A549 (cell line): ENCODE results near the gene CRYZ. TPM values are rescaled to one million over a fixed set of nuclear protein-coding genes. Genes with fewer than 3 reads are reported as not detected.

Experiments
- ATAC-seq, 2 experiments: fragments of 200-7000 bp in 1 of 2; fragments of >200 bp in 1 of 2; cut with Nextera tagmentation in 1 of 2; cut with Tn5 transposase in 1 of 2; 3 replicates each; pipeline versions ENCODE4 v1.8.0 to v1.9.1; 2018 to 2020; ENCODE audit warnings: mild to moderate bottlenecking in 1 of 2, moderate library complexity in 1 of 2
- CTCF ChIA-PET: fragments of 300-600 bp; sonication (Branson Sonifier 250); formaldehyde crosslinking; extraction: SDS; loops from one replicate; lab custom pipeline; 2021; ENCODE audit warnings: antibody characterized with exemption, inconsistent platforms; lab: Yijun Ruan, JAX
- POLR2A ChIA-PET: fragments of 350-600 bp; formaldehyde crosslinking; extraction: SDS; loops from one replicate; lab custom pipeline; 2021; ENCODE audit warnings: antibody characterized with exemption, inconsistent platforms; lab: Yijun Ruan, JAX
- DNase-seq, 2 experiments: peaks; one replicate each; pipeline versions ENCODE4 v3.0.0 to v3.0.0-alpha.2; 2011 to 2016; ENCODE audit warnings: low read depth in 1 of 2, low spot score in 1 of 2
- FAIRE-seq: peaks from 2 replicates; lab custom pipeline; 2011; peaks lifted over from hg19 to GRCh38; lab: Jason Lieb, UNC
- H3K27ac ChIP-seq, 2 experiments: fragments of >200 bp; sonication (Bioruptor Twin); formaldehyde crosslinking; 3 replicates each; pipeline ENCODE4 v1.5.1; 2016 to 2017
- H3K4me1 ChIP-seq: fragments of >200 bp; sonication (Bioruptor Twin); formaldehyde crosslinking; 3 replicates; pipeline ENCODE4 v1.6.1; 2016
- H3K4me2 ChIP-seq: fragments of >200 bp; sonication (Bioruptor Twin); formaldehyde crosslinking; 3 replicates; pipeline ENCODE4 v1.6.1; 2016
- H3K4me3 ChIP-seq: fragments of >200 bp; sonication (Bioruptor Twin); formaldehyde crosslinking; 3 replicates; pipeline ENCODE4 v1.5.1; 2016
- H3K9me3 ChIP-seq: fragments of >200 bp; sonication (Bioruptor Twin); formaldehyde crosslinking; 3 replicates; pipeline ENCODE4 v1.6.1; 2016
- CBX8 ChIP-seq: fragments of 200-600 bp; sonication (generic); IDR thresholded peaks from 2 replicates; pipeline ENCODE4 v1.6.1; 2016
- CEBPB ChIP-seq, 2 experiments: fragments of >200 bp in 1 of 2; sonication (Bioruptor Twin) in 1 of 2; formaldehyde crosslinking in 1 of 2; IDR thresholded peaks; 2 replicates each; pipeline ENCODE4 v1.6.1; 2012 to 2016
- FOSL2 ChIP-seq, 2 experiments: fragments of 450-650 bp in 1 of 2; fragments of >200 bp in 1 of 2; sonication (Bioruptor Twin) in 1 of 2; formaldehyde crosslinking; IDR thresholded peaks; 2 replicates each; pipeline versions ENCODE4 v1.5.0 to v1.6.1; 2016 to 2020; ENCODE audit warnings: mild to moderate bottlenecking in 1 of 2, moderate library complexity in 1 of 2
- JUN ChIP-seq, 2 experiments: fragments of >200 bp; sonication (Bioruptor Twin); formaldehyde crosslinking; IDR thresholded peaks; 2 replicates in 1 of 2; 3 replicates in 1 of 2; pipeline ENCODE4 v1.6.1; 2016 to 2017
- KDM5A ChIP-seq: fragments of 200-600 bp; sonication (generic); IDR thresholded peaks from 2 replicates; pipeline ENCODE4 v1.6.1; 2016; ENCODE audit warnings: antibody characterized with exemption, mild to moderate bottlenecking
- MAFK ChIP-seq: fragments of 450-650 bp; IDR thresholded peaks from 2 replicates; pipeline ENCODE4 v1.6.1; 2014; ENCODE audit not compliant: partially characterized antibody
- NR3C1 ChIP-seq: fragments of >200 bp; sonication (Bioruptor Twin); formaldehyde crosslinking; IDR thresholded peaks from 3 replicates; pipeline ENCODE4 v1.6.1; 2017
- PHF8 ChIP-seq: fragments of 200-600 bp; sonication (generic); IDR thresholded peaks from 2 replicates; pipeline ENCODE4 v1.6.1; 2016; ENCODE audit warnings: low read depth, mild to moderate bottlenecking, antibody characterized with exemption, moderate library complexity, borderline replicate concordance
- POLR2A ChIP-seq: IDR thresholded peaks from 2 replicates; pipeline ENCODE4 v1.6.1; 2012; ENCODE audit warnings: mild to moderate bottlenecking, low read length
- RARB ChIP-seq: fragments of 250-450 bp; sonication (Bioruptor Pico); IDR thresholded peaks from 2 replicates; pipeline ENCODE4 v1.8.0; 2021; ENCODE audit warnings: mild to moderate bottlenecking, moderate library complexity
- RCOR1 ChIP-seq: fragments of 150-350 bp; IDR thresholded peaks from 2 replicates; pipeline ENCODE4 v1.6.1; 2014; ENCODE audit warnings: antibody characterized with exemption, low read length, low read depth
- ZC3H11A ChIP-seq: fragments of 450-650 bp; IDR thresholded peaks from 2 replicates; pipeline ENCODE4 v1.6.1; 2014; ENCODE audit warnings: antibody characterized with exemption, mild to moderate bottlenecking
- WGBS: methylation state at CpG from one replicate; pipeline ENCODE4 v1.1.6; 2017; ENCODE audit errors: missing lambda C conversion rate; 5-methylcytosine and 5-hydroxymethylcytosine counted together
- polyA minus RNA-seq: library from RNA; depleted of rRNA, polyadenylated mRNA; stranded (reverse); fragments of >200 nt; gene quantifications from 2 replicates; pipeline ENCODE4 v1.2.3, GENCODE V29; 2011; rRNA and poly(A)+ RNA removed
- polyA plus RNA-seq, 4 experiments: library from polyadenylated mRNA; depleted of rRNA in 3 of 4; stranded (reverse); fragments of >200 nt; fragmentation: RNase III in 1 of 4; extraction: RNeasy Plus Mini Kit Qiagen cat#74134 plus additional on column Dnase treatment in 1 of 4; gene quantifications; 2 replicates in 3 of 4; 3 replicates in 1 of 4; pipeline ENCODE4 v1.2.3, GENCODE V29; 2011 to 2017
- TF ChIP-seq, protein P1 (sequence below): fragments of 150-350 bp; IDR thresholded peaks from 2 replicates; pipeline ENCODE4 v1.6.1; 2014; ENCODE audit warnings: low read depth, mild to moderate bottlenecking, low read length
- TF ChIP-seq, protein P2 (sequence below): IDR thresholded peaks from 2 replicates; pipeline ENCODE4 v1.6.1; 2012
- TF ChIP-seq, protein P3 (sequence below): fragments of 200-600 bp; sonication (generic); IDR thresholded peaks from 2 replicates; pipeline ENCODE4 v1.6.1; 2016; ENCODE audit warnings: antibody characterized with exemption, mild to moderate bottlenecking, moderate library complexity

The CRYZ gene, protein sequence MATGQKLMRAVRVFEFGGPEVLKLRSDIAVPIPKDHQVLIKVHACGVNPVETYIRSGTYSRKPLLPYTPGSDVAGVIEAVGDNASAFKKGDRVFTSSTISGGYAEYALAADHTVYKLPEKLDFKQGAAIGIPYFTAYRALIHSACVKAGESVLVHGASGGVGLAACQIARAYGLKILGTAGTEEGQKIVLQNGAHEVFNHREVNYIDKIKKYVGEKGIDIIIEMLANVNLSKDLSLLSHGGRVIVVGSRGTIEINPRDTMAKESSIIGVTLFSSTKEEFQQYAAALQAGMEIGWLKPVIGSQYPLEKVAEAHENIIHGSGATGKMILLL
- polyA plus RNA-seq (2011; rRNA removed) (151 and 159 TPM in 2 replicates), polyA plus RNA-seq (2017; fragmentation: RNase III; extraction: RNeasy Plus Mini Kit Qiagen cat#74134 plus additional on column Dnase treatment) (92.6 to 99.1 TPM (median 92.8 TPM) in 3 replicates), polyA minus RNA-seq (29.5 and 37.2 TPM in 2 replicates)
- polyA plus RNA-seq (2012; cell fraction: cytosol; rRNA removed) = 37.5 and 41.6 TPM in 2 replicates
- polyA plus RNA-seq (2012; cell fraction: nucleus; rRNA removed) = 19.2 and 26.5 TPM in 2 replicates

DNA sequence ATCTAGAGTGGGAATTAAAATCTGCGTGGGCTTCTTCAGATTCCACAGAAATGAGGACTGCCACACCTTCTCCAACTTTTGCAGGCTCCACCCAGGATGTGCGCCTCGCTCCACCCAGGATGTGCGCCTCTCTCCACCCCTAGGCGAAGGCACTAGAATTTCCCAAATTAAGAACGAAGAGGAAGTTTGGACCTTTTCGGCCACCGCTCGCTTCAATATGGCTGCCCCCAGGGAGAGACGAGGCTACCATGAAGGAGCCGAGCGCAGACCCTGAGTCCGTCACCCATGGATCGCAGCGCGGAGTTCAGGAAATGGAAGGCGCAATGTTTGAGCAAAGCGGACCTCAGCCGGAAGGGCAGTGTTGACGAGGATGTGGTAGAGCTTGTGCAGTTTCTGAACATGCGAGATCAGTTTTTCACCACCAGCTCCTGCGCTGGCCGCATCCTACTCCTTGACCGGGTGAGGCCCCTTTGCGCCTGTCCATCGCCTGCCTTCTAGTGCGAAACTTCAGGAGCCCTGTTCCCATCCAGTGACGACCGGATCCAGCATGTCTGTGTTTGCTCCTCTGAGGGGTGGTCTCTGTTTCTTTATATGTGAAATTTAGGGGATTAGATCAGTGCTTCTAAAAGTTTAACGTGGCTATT lies at the start of gene CRYZ, which contains the start of gene TYW3:
TSS of gene CRYZ (minus strand) at position 91 of the 644 bp plus-strand sequence. CDS start 8,229 bp downstream, outside the sequence.
TSS of gene TYW3 (plus strand) at position 193 of the 644 bp plus-strand sequence. CDS start at position 286, 93 bp downstream.
- Histone ChIP-seq H3K27ac (peak within 1 kb of the TSS; percentile 84 to 94), H3K4me1 (peaks cover 28% of the 10 kb centered on the region), H3K4me3 (peak within 1 kb of the TSS; percentile 66), H3K4me2 (peak within 1 kb of the TSS; percentile 96), H3K9me3 (peaks cover 8% of the 10 kb centered on the region; the same call in 2 of the 3 replicates)
- under 1% methylated on average over 19 of the region's 30 CpGs for WGBS
- ATAC-seq (peak; percentile 79 to 93), FAIRE-seq (no peak), DNase-seq (peak; percentile 27 to 92)
- CTCF ChIA-PET = interaction anchor here (1.0 to 2.3 kb wide), 10 partner anchors 10 to 263 kb away, joined by 3 to 13 read pairs (median 6); no protein-coding TSS in a partner anchor
- POLR2A ChIA-PET = no interaction called here
- TF ChIP-seq RCOR1 (no peak), RARB (CRISPR knock-in tag) (no peak), CEBPB (IDR thresholded peaks at IDR 0.05) (no peak), KDM5A (peak; percentile 91), JUN (IDR thresholded peaks at IDR 0.05) (peak; percentile 38 to 66; a peak in 2 of 5 replicates), POLR2A (peak; percentile 67), FOSL2 (IDR thresholded peaks at IDR 0.05) (no peak), FOSL2 (CRISPR knock-in tag; IDR thresholded peaks at IDR 0.05) (no peak), PHF8 (peak; percentile 76; the same call in 1 of the 2 replicates), NR3C1 (no peak), MAFK (no peak)
- TF ChIP-seq, protein P1, sequence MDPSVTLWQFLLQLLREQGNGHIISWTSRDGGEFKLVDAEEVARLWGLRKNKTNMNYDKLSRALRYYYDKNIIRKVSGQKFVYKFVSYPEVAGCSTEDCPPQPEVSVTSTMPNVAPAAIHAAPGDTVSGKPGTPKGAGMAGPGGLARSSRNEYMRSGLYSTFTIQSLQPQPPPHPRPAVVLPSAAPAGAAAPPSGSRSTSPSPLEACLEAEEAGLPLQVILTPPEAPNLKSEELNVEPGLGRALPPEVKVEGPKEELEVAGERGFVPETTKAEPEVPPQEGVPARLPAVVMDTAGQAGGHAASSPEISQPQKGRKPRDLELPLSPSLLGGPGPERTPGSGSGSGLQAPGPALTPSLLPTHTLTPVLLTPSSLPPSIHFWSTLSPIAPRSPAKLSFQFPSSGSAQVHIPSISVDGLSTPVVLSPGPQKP = no peak
- TF ChIP-seq, protein P2, sequence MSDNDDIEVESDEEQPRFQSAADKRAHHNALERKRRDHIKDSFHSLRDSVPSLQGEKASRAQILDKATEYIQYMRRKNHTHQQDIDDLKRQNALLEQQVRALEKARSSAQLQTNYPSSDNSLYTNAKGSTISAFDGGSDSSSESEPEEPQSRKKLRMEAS = peak; percentile 77

DNA sequence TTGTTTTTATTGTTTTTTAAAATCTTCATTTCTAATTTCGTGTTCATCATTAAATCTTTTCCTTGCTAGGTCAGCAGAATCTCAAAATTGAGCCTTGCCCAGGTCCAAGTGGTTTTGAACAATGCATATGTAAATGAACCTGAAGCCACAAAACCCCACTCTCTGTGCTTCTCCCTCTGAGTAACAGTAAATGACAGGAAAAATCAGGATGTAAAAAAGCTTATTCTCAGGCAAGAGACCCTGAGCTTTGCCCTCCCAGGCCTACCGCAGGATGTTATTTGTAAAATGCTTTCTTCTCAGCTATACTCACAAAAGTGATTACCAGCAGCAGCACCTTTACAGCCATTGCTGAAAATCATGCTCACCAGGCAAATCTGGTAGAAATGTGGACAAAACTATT lies 47.7 kb upstream of the CRYZ start:
- WGBS = 54% methylated on average over 2 of the region's 2 CpGs
- POLR2A ChIA-PET = no interaction called here
- no peak for FAIRE-seq
- peak; percentile 8 for TF ChIP-seq MAFK
- TF ChIP-seq CBX8 = no peak
- no peak overlapping the region for H3K27ac ChIP-seq
- no peak for ATAC-seq
- no peaks in the 10 kb centered on the region for H3K4me1 ChIP-seq
- no peak for DNase-seq
- H3K4me3 ChIP-seq = no peak overlapping the region
- CTCF ChIA-PET = interaction anchor here (0.7 to 0.9 kb wide), 2 partner anchors 8 to 278 kb away, joined by 3 read pairs; no protein-coding TSS in a partner anchor
- H3K4me2 ChIP-seq = no peak overlapping the region
- H3K9me3 ChIP-seq = no peaks in the 10 kb centered on the region

DNA sequence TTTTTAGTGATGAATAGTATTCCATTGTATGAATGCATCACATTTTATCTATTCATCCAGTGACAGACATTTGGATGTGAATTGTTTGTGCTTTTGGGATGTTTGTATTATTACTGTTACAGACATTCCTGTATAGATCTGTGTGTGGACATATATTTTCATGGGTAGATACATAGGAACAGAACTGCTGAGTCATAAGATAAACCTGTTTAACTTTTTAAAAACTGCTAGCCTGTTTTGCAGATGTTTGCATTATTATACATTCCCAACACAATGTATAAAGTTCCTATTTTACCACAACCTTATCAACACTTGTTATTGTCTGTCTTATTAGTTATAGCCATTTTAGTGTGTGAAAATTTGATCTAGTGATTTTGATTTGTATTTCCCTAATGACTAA lies 46.9 kb upstream of the CRYZ start:
- Histone ChIP-seq H3K9me3 (no peaks in the 10 kb centered on the region), H3K4me3 (no peak overlapping the region), H3K4me1 (no peaks in the 10 kb centered on the region), H3K27ac (no peak overlapping the region), H3K4me2 (no peak overlapping the region)
- POLR2A ChIA-PET = no interaction called here
- FAIRE-seq (no peak), DNase-seq (no peak), ATAC-seq (no peak)
- peak; percentile 79 for TF ChIP-seq MAFK
- TF ChIP-seq, protein P3, sequence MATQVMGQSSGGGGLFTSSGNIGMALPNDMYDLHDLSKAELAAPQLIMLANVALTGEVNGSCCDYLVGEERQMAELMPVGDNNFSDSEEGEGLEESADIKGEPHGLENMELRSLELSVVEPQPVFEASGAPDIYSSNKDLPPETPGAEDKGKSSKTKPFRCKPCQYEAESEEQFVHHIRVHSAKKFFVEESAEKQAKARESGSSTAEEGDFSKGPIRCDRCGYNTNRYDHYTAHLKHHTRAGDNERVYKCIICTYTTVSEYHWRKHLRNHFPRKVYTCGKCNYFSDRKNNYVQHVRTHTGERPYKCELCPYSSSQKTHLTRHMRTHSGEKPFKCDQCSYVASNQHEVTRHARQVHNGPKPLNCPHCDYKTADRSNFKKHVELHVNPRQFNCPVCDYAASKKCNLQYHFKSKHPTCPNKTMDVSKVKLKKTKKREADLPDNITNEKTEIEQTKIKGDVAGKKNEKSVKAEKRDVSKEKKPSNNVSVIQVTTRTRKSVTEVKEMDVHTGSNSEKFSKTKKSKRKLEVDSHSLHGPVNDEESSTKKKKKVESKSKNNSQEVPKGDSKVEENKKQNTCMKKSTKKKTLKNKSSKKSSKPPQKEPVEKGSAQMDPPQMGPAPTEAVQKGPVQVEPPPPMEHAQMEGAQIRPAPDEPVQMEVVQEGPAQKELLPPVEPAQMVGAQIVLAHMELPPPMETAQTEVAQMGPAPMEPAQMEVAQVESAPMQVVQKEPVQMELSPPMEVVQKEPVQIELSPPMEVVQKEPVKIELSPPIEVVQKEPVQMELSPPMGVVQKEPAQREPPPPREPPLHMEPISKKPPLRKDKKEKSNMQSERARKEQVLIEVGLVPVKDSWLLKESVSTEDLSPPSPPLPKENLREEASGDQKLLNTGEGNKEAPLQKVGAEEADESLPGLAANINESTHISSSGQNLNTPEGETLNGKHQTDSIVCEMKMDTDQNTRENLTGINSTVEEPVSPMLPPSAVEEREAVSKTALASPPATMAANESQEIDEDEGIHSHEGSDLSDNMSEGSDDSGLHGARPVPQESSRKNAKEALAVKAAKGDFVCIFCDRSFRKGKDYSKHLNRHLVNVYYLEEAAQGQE = no peak
- no peak for TF ChIP-seq RARB (CRISPR knock-in tag)
- TF ChIP-seq ZC3H11A = no peak
- CTCF ChIA-PET = no interaction called here
